Esophagus mucosa (tissue), 1 donor: Measurements from ENCODE around the gene ANKRD18B. TPM values are rescaled to one million over a fixed set of nuclear protein-coding genes. Genes with fewer than 3 reads are reported as not detected.
"Not testable (repeated sequence)": the region's sequence is repeated elsewhere in the genome, so short reads cannot be mapped to it uniquely, and the experiment has no call there.

ENCODE experiments used
- ATAC-seq: fragments of 200-7000 bp; cut with Tn5 transposase; one replicate; pipeline ENCODE4 v1.9.1; 2020
- total RNA-seq: library from RNA; stranded (reverse); gene quantifications from one replicate; pipeline ENCODE4 v1.2.4, GENCODE V29; 2023
- donor health status: DM: yes; HTN: yes; CAD: no.

Gene ANKRD18B
- total RNA-seq, 1 donor from 2014 or later = 10.0 TPM

- no peak for ATAC-seq
Measured at GRCh38 chr9:33535541-33535940, 11.5 kb downstream of the ANKRD18B start.

- not testable (repeated sequence) for ATAC-seq
Measured at GRCh38 chr9:33543463-33543862, 19.4 kb downstream of the ANKRD18B start.

GRCh38 chr9:33545715-33546114 lies 21.7 kb downstream of the ANKRD18B start:
- not testable (repeated sequence) for ATAC-seq

- ATAC-seq = not testable (repeated sequence)
Measured at GRCh38 chr9:33548816-33549215, 24.8 kb downstream of the ANKRD18B start.

- ATAC-seq = not testable (repeated sequence)
Measured at GRCh38 chr9:33549418-33549817, 25.4 kb downstream of the ANKRD18B start.

GRCh38 chr9:33551183-33551582 lies 27.1 kb downstream of the ANKRD18B start:
- ATAC-seq = not testable (repeated sequence)

GRCh38 chr9:33552315-33552725 lies 28.3 kb downstream of the ANKRD18B start:
- peak; percentile 99 for ATAC-seq

GRCh38 chr9:33560217-33560616 lies 36.2 kb downstream of the ANKRD18B start:
- ATAC-seq = not testable (repeated sequence)

GRCh38 chr9:33562196-33562595 lies 38.1 kb downstream of the ANKRD18B start:
- ATAC-seq = not testable (repeated sequence)

GRCh38 chr9:33567776-33568175 lies 43.7 kb downstream of the ANKRD18B start:
- ATAC-seq = not testable (repeated sequence)

- not testable (repeated sequence) for ATAC-seq
Measured at GRCh38 chr9:33577786-33578185, 53.7 kb downstream of the ANKRD18B start.

- not testable (repeated sequence) for ATAC-seq
Measured at GRCh38 chr9:33579996-33580395, 55.9 kb downstream of the ANKRD18B start.

- not testable (repeated sequence) for ATAC-seq
Measured at GRCh38 chr9:33582686-33583085, 58.6 kb downstream of the ANKRD18B start.

- ATAC-seq = not testable (repeated sequence)
Measured at GRCh38 chr9:33586128-33586527, 62.1 kb downstream of the ANKRD18B start.

GRCh38 chr9:33587799-33588198 lies 63.7 kb downstream of the ANKRD18B start:
- not testable (repeated sequence) for ATAC-seq

- not testable (repeated sequence) for ATAC-seq
Measured at GRCh38 chr9:33588876-33589275, 64.8 kb downstream of the ANKRD18B start.

GRCh38 chr9:33590857-33591256 lies 66.8 kb downstream of the ANKRD18B start:
- not testable (repeated sequence) for ATAC-seq

GRCh38 chr9:33596974-33597373 lies 72.9 kb downstream of the ANKRD18B start:
- ATAC-seq = not testable (repeated sequence)

- ATAC-seq = not testable (repeated sequence)
Measured at GRCh38 chr9:33597386-33597785, 73.3 kb downstream of the ANKRD18B start.

- ATAC-seq = not testable (repeated sequence)
Measured at GRCh38 chr9:33598796-33599379, 74.8 kb downstream of the ANKRD18B start.

GRCh38 chr9:33600911-33601310 lies 76.9 kb downstream of the ANKRD18B start:
- ATAC-seq = not testable (repeated sequence)

GRCh38 chr9:33604249-33604648 lies 80.2 kb downstream of the ANKRD18B start:
- not testable (repeated sequence) for ATAC-seq

GRCh38 chr9:33604936-33605335 lies 80.9 kb downstream of the ANKRD18B start:
- not testable (repeated sequence) for ATAC-seq

GRCh38 chr9:33611358-33611757 lies 87.3 kb downstream of the ANKRD18B start:
- ATAC-seq = no peak

GRCh38 chr9:33612410-33612809 lies 88.4 kb downstream of the ANKRD18B start:
- ATAC-seq = not testable (repeated sequence)
